GM12878 (cell line): Measurements from ENCODE around the gene PTPMT1. TPM values are rescaled to one million over a fixed set of nuclear protein-coding genes. Genes with fewer than 3 reads are reported as not detected.

Source experiments
- ATAC-seq: fragments of 200-7000 bp; cut with Tn5 transposase; 3 replicates; pipeline ENCODE4 v1.9.1; 2020; ENCODE audit warnings: mild to moderate bottlenecking, moderate library complexity
- BruUV-seq: library from RNA; stranded (reverse); fragments of 400-500 nt; replicated peaks from 2 replicates; lab custom pipeline; 2021; lab: Mats Ljungman, UMichigan
- CTCF ChIA-PET: fragments of 300-600 bp; sonication (Branson Sonifier 250); formaldehyde crosslinking; extraction: SDS; loops from one replicate; lab custom pipeline; 2021; ENCODE audit warnings: inconsistent platforms; lab: Yijun Ruan, JAX
- POLR2A ChIA-PET: fragments of 350-600 bp; formaldehyde crosslinking; extraction: SDS; loops from one replicate; lab custom pipeline; 2021; ENCODE audit warnings: inconsistent platforms; lab: Charles Lee
- RAD21 ChIA-PET: fragments of 300-600 bp; sonication (Branson Sonifier 250); formaldehyde crosslinking; loops from one replicate; lab custom pipeline; 2023; ENCODE audit warnings: antibody characterized with exemption; ENCODE audit not compliant: unreplicated experiment; lab: Charles Lee
- SMC1A ChIA-PET: fragments of 300-600 bp; sonication (Branson Sonifier 250); formaldehyde crosslinking; loops from one replicate; lab custom pipeline; 2023; ENCODE audit not compliant: unreplicated experiment, uncharacterized antibody; lab: Charles Lee
- DNase-seq: peaks from one replicate; pipeline ENCODE4 v3.0.0-alpha.2; 2011; ENCODE audit warnings: low read depth, low spot score
- FAIRE-seq: peaks from 3 replicates; lab custom pipeline; 2011; peaks lifted over from hg19 to GRCh38; lab: Jason Lieb, UNC
- H2AFZ ChIP-seq: 2 replicates; pipeline ENCODE4 v1.6.0; 2011; ENCODE audit warnings: low read depth, low read length, control low read depth; ENCODE audit not compliant: control insufficient read depth
- H3K27ac ChIP-seq: 2 replicates; pipeline ENCODE4 v1.5.1; 2011; ENCODE audit warnings: control low read depth; ENCODE audit not compliant: control insufficient read depth, insufficient read depth
- H3K27me3 ChIP-seq, 2 experiments: replicated peaks in 1 of 2; 2 replicates each; pipeline versions ENCODE4 v1.6.0 to v1.6.1; 2011; ENCODE audit warnings: low read length in 1 of 2; ENCODE audit not compliant: control insufficient read depth in 2 of 2, insufficient read depth in 2 of 2
- H3K36me3 ChIP-seq, 2 experiments: 2 replicates each; pipeline ENCODE4 v1.5.1; 2011; ENCODE audit warnings: low read length in 1 of 2; ENCODE audit not compliant: control insufficient read depth in 2 of 2, insufficient read depth in 2 of 2
- H3K4me1 ChIP-seq: 2 replicates; pipeline ENCODE4 v1.6.1; 2011; ENCODE audit warnings: mild to moderate bottlenecking, low read length, moderate library complexity, mixed read lengths; ENCODE audit not compliant: control insufficient read depth, insufficient read depth
- H3K4me2 ChIP-seq: 2 replicates; pipeline ENCODE4 v1.6.0; 2011; ENCODE audit warnings: control low read depth; ENCODE audit not compliant: control insufficient read depth, insufficient read depth
- H3K4me3 ChIP-seq: fragments of 200-600 bp; sonication (generic); 2 replicates; pipeline ENCODE4 v1.5.1; 2016
- H3K79me2 ChIP-seq: 2 replicates; pipeline ENCODE4 v1.6.0; 2011; ENCODE audit warnings: low read length; ENCODE audit not compliant: control insufficient read depth, insufficient read depth
- H3K9ac ChIP-seq: 2 replicates; pipeline ENCODE4 v1.8.0; 2011; ENCODE audit warnings: low read length, control low read depth, mixed read lengths; ENCODE audit not compliant: control insufficient read depth, insufficient read depth
- H3K9me3 ChIP-seq: replicated peaks from 3 replicates; pipeline ENCODE4 v1.5.1; 2011; ENCODE audit warnings: mild to moderate bottlenecking, low read length; ENCODE audit not compliant: control insufficient read depth, insufficient read depth
- H4K20me1 ChIP-seq: 2 replicates; pipeline ENCODE4 v1.6.0; 2011; ENCODE audit not compliant: control insufficient read depth, insufficient read depth
- BRCA1 ChIP-seq: IDR thresholded peaks from 2 replicates; pipeline ENCODE4 v1.6.1; 2011; ENCODE audit warnings: low read depth, low read length, improper control_type of control experiment
- EP300 ChIP-seq, 2 experiments: fragments of 150-350 bp in 1 of 2; IDR thresholded peaks; 2 replicates each; pipeline ENCODE4 v1.6.1; 2011 to 2012; ENCODE audit warnings: low read depth in 2 of 2, low read length in 2 of 2, borderline replicate concordance in 1 of 2, improper control_type of control experiment in 1 of 2, inconsistent platforms in 1 of 2; ENCODE audit not compliant: control insufficient read depth in 1 of 2
- FOXM1 ChIP-seq: IDR thresholded peaks from 2 replicates; pipeline ENCODE4 v1.6.1; 2012; ENCODE audit warnings: low read depth, mild to moderate bottlenecking, inconsistent platforms, low read length, moderate library complexity
- HDAC6 ChIP-seq: fragments of 200-600 bp; sonication (generic); IDR thresholded peaks from one replicate; pipeline ENCODE4 v1.8.0; 2017; ENCODE audit warnings: antibody characterized with exemption; ENCODE audit not compliant: unreplicated experiment
- KDM1A ChIP-seq: fragments of 200-600 bp; sonication (generic); IDR thresholded peaks from 2 replicates; pipeline ENCODE4 v1.6.1; 2016; ENCODE audit warnings: borderline replicate concordance
- KLF5 ChIP-seq: fragments of 450-650 bp; IDR thresholded peaks from 2 replicates; pipeline ENCODE4 v1.6.1; 2014; ENCODE audit warnings: mild to moderate bottlenecking; ENCODE audit not compliant: partially characterized antibody
- MEF2B ChIP-seq: fragments of 450-650 bp; IDR thresholded peaks from 2 replicates; pipeline ENCODE4 v1.6.1; 2018; ENCODE audit warnings: mild to moderate bottlenecking, moderate library complexity; ENCODE audit not compliant: partially characterized antibody, poor library complexity, severe bottlenecking
- NR2C1 ChIP-seq: fragments of 450-650 bp; IDR thresholded peaks from 2 replicates; pipeline ENCODE4 v1.6.1; 2017; ENCODE audit warnings: antibody characterized with exemption, mild to moderate bottlenecking, moderate library complexity
- PKNOX1 ChIP-seq: fragments of 450-650 bp; IDR thresholded peaks from 2 replicates; pipeline ENCODE4 v1.6.1; 2016; ENCODE audit warnings: mild to moderate bottlenecking
- POLR2AphosphoS5 ChIP-seq: IDR thresholded peaks from 2 replicates; pipeline ENCODE4 v1.6.1; 2011; ENCODE audit warnings: mild to moderate bottlenecking, low read length, inconsistent platforms
- RBBP5 ChIP-seq: fragments of 200-600 bp; sonication (generic); conservative IDR thresholded peaks from 2 replicates; pipeline ENCODE4 v1.6.1; 2016
- RELB ChIP-seq: fragments of 450-650 bp; IDR thresholded peaks from 2 replicates; pipeline ENCODE4 v1.6.1; 2017; ENCODE audit warnings: low read depth, mild to moderate bottlenecking, moderate library complexity
- TCF12 ChIP-seq: IDR thresholded peaks from 2 replicates; pipeline ENCODE4 v1.6.1; 2011; ENCODE audit warnings: low read depth, mild to moderate bottlenecking, low read length
- ZNF217 ChIP-seq: fragments of 450-650 bp; IDR thresholded peaks from 2 replicates; pipeline ENCODE4 v1.6.1; 2017; ENCODE audit warnings: antibody characterized with exemption, mild to moderate bottlenecking
- WGBS: methylation state at CpG from one replicate; pipeline ENCODE4 v1.1.6; 2016; ENCODE audit warnings: low lambda C conversion rate; ENCODE audit not compliant: insufficient replicate concordance, insufficient coverage; ENCODE audit errors: missing lambda C conversion rate; 5-methylcytosine and 5-hydroxymethylcytosine counted together
- in situ Hi-C: fragments of 300-500 bp; cut with MboI; formaldehyde crosslinking; loops from 9 replicates; pipeline ENCODE4 v1.14.3; 2018; ENCODE audit warnings: mixed read lengths
- intact Hi-C: fragments of 100-400 bp; cut with micrococcal nuclease; formaldehyde crosslinking; loops from one replicate; pipeline ENCODE4 v1.14.2; 2022; ENCODE audit not compliant: unreplicated experiment
- polyA plus RNA-seq, 11 experiments: library from polyadenylated mRNA; depleted of rRNA in 4 of 11; unstranded in 6 of 11; stranded (reverse) in 5 of 11; fragments of >200 nt; fragmentation: Nextera tagmentation in 4 of 11; fragmentation: Illumina TruSeq in 1 of 11; extraction: Ambion mirVana in 4 of 11; extraction: Trizol in 1 of 11; gene quantifications; 1 replicate in 1 of 11; 2 replicates in 10 of 11; pipeline versions ENCODE4 v1.2.1 to v1.2.3, GENCODE V29; 2011 to 2016; ENCODE audit warnings: inconsistent platforms in 2 of 11, missing spikeins in 2 of 11, low read depth in 1 of 11
- total RNA-seq, 4 experiments: library from RNA; depleted of rRNA in 3 of 4; stranded (reverse); fragments of >200 nt in 3 of 4; fragmentation: Illumina TruSeq in 1 of 4; extraction: Trizol in 1 of 4; gene quantifications; 2 replicates each; pipeline versions ENCODE4 v1.2.1 to v1.2.3, GENCODE V29; 2013 to 2021

Gene PTPMT1
- total and polyA plus RNA-seq, 10 of the 15 experiments (the other 5 are each of a cell fraction or from before 2014, with no cell fraction given): 12.0 to 116 (median 58.2) TPM

GRCh38 chr11:47592970-47593369, 27.6 kb downstream of the PTPMT1 start:
- in situ Hi-C loops: no loop called here
- H3K4me3 ChIP-seq: no peak overlapping the region
- CTCF ChIA-PET: no interaction called here

More at GRCh38 chr11:47592970-47593369, 27.6 kb downstream of the PTPMT1 start:
- Histone ChIP-seq H4K20me1 (no peaks in the 10 kb centered on the region), H3K9ac (no peak overlapping the region), H3K79me2 (no peaks in the 10 kb centered on the region), H3K9me3 (no peaks in the 10 kb centered on the region), H2AFZ (no peak overlapping the region), H3K27ac (no peak overlapping the region), H3K27me3 (peaks cover 3 to 23% of the 10 kb centered on the region in 2 experiments), H3K36me3 (no peaks in the 10 kb centered on the region), H3K4me2 (no peak overlapping the region), H3K4me1 (peaks cover 7% of the 10 kb centered on the region)
- ATAC-seq (no peak), DNase-seq (no peak), FAIRE-seq (no peak)
- TF ChIP-seq RELB: no peak
- TF ChIP-seq RBBP5: no peak
- no peak for TF ChIP-seq NR2C1
- no peak for TF ChIP-seq ZNF217
- TF ChIP-seq PKNOX1: no peak
- no peak for TF ChIP-seq TCF12
- TF ChIP-seq KLF5: no peak
- TF ChIP-seq BRCA1: no peak
- no peak for TF ChIP-seq HDAC6
- TF ChIP-seq FOXM1: no peak
- TF ChIP-seq MEF2B: no peak
- no peak for TF ChIP-seq EP300 (IDR thresholded peaks at IDR 0.05; ENCODE audit: borderline replicate concordance in 1 of 2, control insufficient read depth in 1 of 2, low read depth in 2 of 2, low read length in 2 of 2)
- TF ChIP-seq POLR2AphosphoS5: no peak
- no peak for TF ChIP-seq KDM1A
- ChIA-PET RAD21 (no interaction called here), SMC1A (interaction anchor here (0.6 to 1.2 kb wide), 2 partner anchors 95 to 378 kb away, joined by 3 read pairs; no protein-coding TSS in a partner anchor), POLR2A (no interaction called here)
- BruUV-seq: no TSS peak
- WGBS: 42% methylated on average over 2 of the region's 2 CpGs
- intact Hi-C loops: no loop called here
